ENCODE data around the gene CFAP46. TPM values are rescaled to one million over a fixed set of nuclear protein-coding genes. Genes with fewer than 3 reads are reported as not detected.

CFAP46 gene
- total and polyA plus RNA-seq, 2 donors (not counting 1 experiment from before 2014, with no cell fraction given) = 0.07 TPM; not detected in 1

DNA sequence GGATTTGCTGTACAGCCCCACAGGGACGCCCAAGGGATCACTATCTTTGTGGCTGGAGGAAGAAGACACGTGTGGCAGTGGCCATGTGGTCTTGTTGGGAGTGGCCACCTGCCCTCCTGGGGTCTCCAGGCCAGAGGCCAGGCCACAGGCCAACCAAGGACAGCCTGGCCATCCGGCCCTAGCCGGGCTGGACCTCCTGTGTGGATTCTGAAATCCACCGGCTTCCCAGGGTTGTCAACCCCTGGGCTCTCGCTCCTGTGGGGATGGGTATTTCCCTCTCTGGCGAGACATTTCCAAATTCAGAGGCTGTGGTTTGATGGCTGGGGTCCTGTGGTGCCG is 31.5 kb upstream of the CFAP46 start:
- H3K36me3 ChIP-seq (replicated peaks in 1 of 2; ENCODE audit: control extremely low read depth in 1 of 2, control insufficient read depth in 1 of 2, extremely low read depth in 1 of 2, insufficient read depth in 2 of 2, low read length in 1 of 2) = no peaks in the 10 kb centered on the region
- Mint-ChIP-seq H3K27ac (no peak overlapping the region), H3K4me1 (no peaks in the 10 kb centered on the region), H3K4me3 (no peak overlapping the region), H3K9me3 (ENCODE audit: insufficient read depth) (peaks cover 2% of the 10 kb centered on the region), H3K27me3 (peaks cover 36% of the 10 kb centered on the region)
- ATAC-seq (ENCODE audit: low read depth) (no peak), DNase-seq (no peak)
- CTCF ChIA-PET = no interaction called here
- H4K20me1 ChIP-seq (ENCODE audit: control insufficient read depth, insufficient read depth, low read length, poor library complexity, severe bottlenecking) = no peaks in the 10 kb centered on the region
- no peaks in the 10 kb centered on the region for H3K4me1 ChIP-seq (ENCODE audit: control insufficient read depth in 2 of 2, insufficient read depth in 2 of 2, low read length in 2 of 2)
- no peak overlapping the region for H2AFZ ChIP-seq (ENCODE audit: insufficient read depth, low read depth, low read length, poor library complexity, severe bottlenecking)
- H3K4me3 ChIP-seq (ENCODE audit: control extremely low read depth in 1 of 5, extremely low read depth in 1 of 5, insufficient read depth in 1 of 5, low read depth in 2 of 5, low read length in 4 of 5) = no peak overlapping the region
- WGBS (ENCODE audit: insufficient coverage) = 72% methylated on average over 4 of the region's 8 CpGs
- no peak for TF ChIP-seq EZH2 (IDR thresholded peaks at IDR 0.05; ENCODE audit: borderline replicate concordance, insufficient read depth, low read depth, low read length, poor library complexity, severe bottlenecking)
- TF ChIP-seq, protein P1, sequence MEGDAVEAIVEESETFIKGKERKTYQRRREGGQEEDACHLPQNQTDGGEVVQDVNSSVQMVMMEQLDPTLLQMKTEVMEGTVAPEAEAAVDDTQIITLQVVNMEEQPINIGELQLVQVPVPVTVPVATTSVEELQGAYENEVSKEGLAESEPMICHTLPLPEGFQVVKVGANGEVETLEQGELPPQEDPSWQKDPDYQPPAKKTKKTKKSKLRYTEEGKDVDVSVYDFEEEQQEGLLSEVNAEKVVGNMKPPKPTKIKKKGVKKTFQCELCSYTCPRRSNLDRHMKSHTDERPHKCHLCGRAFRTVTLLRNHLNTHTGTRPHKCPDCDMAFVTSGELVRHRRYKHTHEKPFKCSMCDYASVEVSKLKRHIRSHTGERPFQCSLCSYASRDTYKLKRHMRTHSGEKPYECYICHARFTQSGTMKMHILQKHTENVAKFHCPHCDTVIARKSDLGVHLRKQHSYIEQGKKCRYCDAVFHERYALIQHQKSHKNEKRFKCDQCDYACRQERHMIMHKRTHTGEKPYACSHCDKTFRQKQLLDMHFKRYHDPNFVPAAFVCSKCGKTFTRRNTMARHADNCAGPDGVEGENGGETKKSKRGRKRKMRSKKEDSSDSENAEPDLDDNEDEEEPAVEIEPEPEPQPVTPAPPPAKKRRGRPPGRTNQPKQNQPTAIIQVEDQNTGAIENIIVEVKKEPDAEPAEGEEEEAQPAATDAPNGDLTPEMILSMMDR (IDR thresholded peaks at IDR 0.05) = no peak
- H3K4me2 ChIP-seq (replicated peaks; ENCODE audit: low read depth, low read length, poor library complexity, severe bottlenecking) = no peak overlapping the region
- H3K9me3 ChIP-seq (ENCODE audit: control extremely low read depth in 1 of 3, control insufficient read depth in 2 of 3, insufficient read depth in 1 of 3, low read length in 2 of 3) = peaks cover 0 to 16% (median 3%) of the 10 kb centered on the region in 3 donors
- H3K27ac ChIP-seq (ENCODE audit: low read length in 2 of 2) = no peak overlapping the region
- peaks cover 0 to 5% (median 0%) of the 10 kb centered on the region in 4 experiments for H3K27me3 ChIP-seq (replicated peaks in 1 of 4; ENCODE audit: control extremely low read depth in 1 of 4, control insufficient read depth in 3 of 4, insufficient read depth in 4 of 4, low read length in 3 of 4)
- H3K79me2 ChIP-seq (ENCODE audit: control insufficient read depth, insufficient read depth, low read length) = no peaks in the 10 kb centered on the region
- intact Hi-C loops (cut with micrococcal nuclease) = no loop called here
- H3K9ac ChIP-seq (ENCODE audit: low read length) = no peak overlapping the region
- POLR2A ChIA-PET = no interaction called here

DNA sequence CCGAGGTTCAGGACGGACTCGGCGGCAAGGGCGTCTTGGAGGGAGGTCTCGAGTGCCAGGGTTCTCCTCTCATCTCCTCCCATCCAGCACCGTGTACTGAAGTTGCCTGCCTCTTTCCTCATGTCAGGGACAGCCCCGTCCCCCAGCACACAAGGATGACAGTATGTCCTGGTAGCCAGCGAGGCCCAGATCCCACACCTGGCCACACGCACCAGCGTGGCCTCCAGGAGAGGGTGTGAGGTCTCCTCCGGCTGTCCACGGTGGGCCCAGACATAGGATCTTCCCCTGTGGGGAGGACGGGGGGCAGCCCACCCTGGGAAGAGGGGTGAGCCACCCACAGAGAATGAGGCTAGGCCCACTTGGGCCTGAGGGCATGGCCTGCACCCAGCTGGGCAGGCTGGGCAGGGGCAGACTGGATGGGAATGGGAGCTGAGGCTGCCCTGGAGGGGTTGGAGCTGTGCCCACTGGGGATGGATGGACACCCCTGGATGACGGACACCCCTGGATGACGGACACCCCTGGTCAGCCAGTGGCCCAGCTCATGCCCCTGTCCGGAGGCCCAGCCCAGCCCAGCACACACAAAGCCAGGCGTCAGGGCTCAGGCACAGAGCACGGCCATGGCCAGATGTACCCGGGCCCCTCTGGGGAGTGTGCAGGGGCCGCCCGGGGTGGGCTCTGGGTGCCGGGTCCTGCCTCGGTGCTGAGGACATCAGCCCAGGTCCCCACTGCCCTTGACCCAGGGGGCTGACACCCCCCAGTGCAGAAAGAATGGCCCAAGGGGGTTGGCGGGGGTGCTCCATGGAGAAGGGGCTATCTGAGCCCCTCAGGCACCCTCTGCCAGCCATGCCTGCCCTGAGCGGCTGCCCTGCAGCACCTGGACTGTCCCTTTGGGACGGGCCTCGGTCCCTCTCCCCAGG is 30.9 kb upstream of the CFAP46 start:
- Histone ChIP-seq H3K79me2 (ENCODE audit: control insufficient read depth, insufficient read depth, low read length) (no peaks in the 10 kb centered on the region), H3K4me3 (ENCODE audit: control extremely low read depth in 1 of 5, extremely low read depth in 1 of 5, insufficient read depth in 1 of 5, low read depth in 2 of 5, low read length in 4 of 5) (no peak overlapping the region), H3K27ac (ENCODE audit: low read length in 2 of 2) (no peak overlapping the region), H3K9me3 (ENCODE audit: control extremely low read depth in 1 of 3, control insufficient read depth in 2 of 3, insufficient read depth in 1 of 3, low read length in 2 of 3) (peaks cover 0 to 16% (median 3%) of the 10 kb centered on the region in 3 donors), H3K36me3 (replicated peaks in 1 of 2; ENCODE audit: control extremely low read depth in 1 of 2, control insufficient read depth in 1 of 2, extremely low read depth in 1 of 2, insufficient read depth in 2 of 2, low read length in 1 of 2) (no peaks in the 10 kb centered on the region), H3K4me2 (replicated peaks; ENCODE audit: low read depth, low read length, poor library complexity, severe bottlenecking) (no peak overlapping the region), H4K20me1 (ENCODE audit: control insufficient read depth, insufficient read depth, low read length, poor library complexity, severe bottlenecking) (no peaks in the 10 kb centered on the region), H2AFZ (ENCODE audit: insufficient read depth, low read depth, low read length, poor library complexity, severe bottlenecking) (no peak overlapping the region), H3K9ac (ENCODE audit: low read length) (no peak overlapping the region), H3K27me3 (replicated peaks in 1 of 4; ENCODE audit: control extremely low read depth in 1 of 4, control insufficient read depth in 3 of 4, insufficient read depth in 4 of 4, low read length in 3 of 4) (peaks cover 0 to 5% (median 0%) of the 10 kb centered on the region in 4 experiments), H3K4me1 (ENCODE audit: control insufficient read depth in 2 of 2, insufficient read depth in 2 of 2, low read length in 2 of 2) (no peaks in the 10 kb centered on the region)
- no peak overlapping the region for H3K4me3 Mint-ChIP-seq
- 90% methylated on average over 26 of the region's 28 CpGs for WGBS (ENCODE audit: insufficient coverage)
- no peak for DNase-seq
- no peak for ATAC-seq (ENCODE audit: low read depth)
- H3K27ac Mint-ChIP-seq = no peak overlapping the region
- TF ChIP-seq EZH2 (IDR thresholded peaks at IDR 0.05; ENCODE audit: borderline replicate concordance, insufficient read depth, low read depth, low read length, poor library complexity, severe bottlenecking) = no peak
- TF ChIP-seq, protein P1 (IDR thresholded peaks at IDR 0.05) = no peak
- peaks cover 42% of the 10 kb centered on the region for H3K27me3 Mint-ChIP-seq
- H3K4me1 Mint-ChIP-seq = no peaks in the 10 kb centered on the region
- POLR2A ChIA-PET = no interaction called here
- intact Hi-C loops (cut with micrococcal nuclease) = no loop called here
- peaks cover 2% of the 10 kb centered on the region for H3K9me3 Mint-ChIP-seq (ENCODE audit: insufficient read depth)
- CTCF ChIA-PET = no interaction called here
